ENCODE measurements around the gene SLC17A7. TPM values are rescaled to one million over a fixed set of nuclear protein-coding genes. Genes with fewer than 3 reads are reported as not detected.
A peak's percentile ranks its signal among the peaks of the same experiment; 100 is the strongest.

The SLC17A7 gene
- total and polyA plus RNA-seq, 9 of the 15 experiments (the other 6 are each of a cell fraction or from before 2014, with no cell fraction given) = 1.1 to 15.7 (median 2.4) TPM

- TF ChIP-seq MAFK (IDR thresholded peaks at IDR 0.05; ENCODE audit: low read length) = 0 out of 2 replicates have a peak, but pooled peaks have one; percentile 2
- no peak for TF ChIP-seq ZNF655 (CRISPR knock-in tag; IDR thresholded peaks at IDR 0.05)
- no peak for TF ChIP-seq ZFP91 (CRISPR knock-in tag; IDR thresholded peaks at IDR 0.05)
- TF ChIP-seq NCOR1 (IDR thresholded peaks at IDR 0.05) = peak; percentile 84; the same call in 1 of the 2 replicates
- peak; percentile 98 for TF ChIP-seq ATF3 (IDR thresholded peaks at IDR 0.05)
- TF ChIP-seq ATF3 (CRISPR knock-in tag; conservative IDR thresholded peaks at IDR 0.05) = peak; percentile 94; the same call in 1 of the 2 replicates
- TF ChIP-seq ZNF668 (CRISPR knock-in tag; IDR thresholded peaks at IDR 0.05) = peak; percentile 49; the same call in 1 of the 2 replicates
- TF ChIP-seq RAD21 (CRISPR knock-in tag; conservative IDR thresholded peaks at IDR 0.05 in 1 of 2, IDR thresholded peaks at IDR 0.05 in 1 of 2) = no peak
- no peak for TF ChIP-seq BRCA1 (IDR thresholded peaks at IDR 0.05)
- no peak for TF ChIP-seq BRCA1 (CRISPR knock-in tag; IDR thresholded peaks at IDR 0.05)
- TF ChIP-seq BRD4 (IDR thresholded peaks at IDR 0.05) = peak; percentile 91; the same call in 1 of the 2 replicates
- no peak for TF ChIP-seq CLOCK (CRISPR knock-in tag; IDR thresholded peaks at IDR 0.05; ENCODE audit: borderline replicate concordance)
- TF ChIP-seq RBM14 (IDR thresholded peaks at IDR 0.05; ENCODE audit: borderline replicate concordance, insufficient read depth, low read depth, low read length) = peak; percentile 78; the same call in 1 of the 2 replicates
- TF ChIP-seq ZNF23 (CRISPR knock-in tag; IDR thresholded peaks at IDR 0.05) = 0 out of 2 replicates have a peak, but pooled peaks have one; percentile 48
- peak; percentile 76 for TF ChIP-seq RB1 (IDR thresholded peaks at IDR 0.05; ENCODE audit: low read depth)
- peak in 1 of 2 experiments; percentile 70; a peak in 1 of 4 replicates for TF ChIP-seq HDAC1 (IDR thresholded peaks at IDR 0.05)
- TF ChIP-seq SNRNP70 (optimal IDR thresholded peaks at IDR 0.05; ENCODE audit: low read depth, low read length) = no peak
Observed at GRCh38 chr19:49487277-49488045, 46.1 kb upstream of the SLC17A7 start, which contains the start of gene RPL13A (continued).
